ENCODE measurements around the gene EYA2. TPM values are rescaled to one million over a fixed set of nuclear protein-coding genes. Genes with fewer than 3 reads are reported as not detected.

The EYA2 gene
- total RNA-seq, 3 donors from 2014 or later (not counting 1 experiment from before 2014, with no cell fraction given) = 0.30 TPM; not detected in 2

GRCh38 chr20:47115694-47116093 is 221.1 kb downstream of the EYA2 start:
- TF ChIP-seq CTCF (IDR thresholded peaks at IDR 0.05) = no peak

GRCh38 chr20:47117371-47117770 is 222.7 kb downstream of the EYA2 start:
- Mint-ChIP-seq H3K4me3 (no peak overlapping the region), H3K4me1 (no peaks in the 10 kb centered on the region), H3K27me3 (ENCODE audit: low read depth in 2 of 2) (peaks cover 8 to 14% of the 10 kb centered on the region in 2 donors), H3K9me3 (no peaks in the 10 kb centered on the region), H3K27ac (no peak overlapping the region), H3K36me3 (no peaks in the 10 kb centered on the region)
- DNase-seq (no peak), ATAC-seq (no peak)
- Histone ChIP-seq H3K27ac (ENCODE audit: low read length) (no peak overlapping the region), H3K27me3 (ENCODE audit: control insufficient read depth, insufficient read depth, low read length) (no peaks in the 10 kb centered on the region), H3K36me3 (ENCODE audit: control insufficient read depth, insufficient read depth, low read length) (no peaks in the 10 kb centered on the region), H3K4me1 (ENCODE audit: control insufficient read depth, insufficient read depth, low read length) (no peaks in the 10 kb centered on the region), H3K4me3 (ENCODE audit: low read length) (no peak overlapping the region), H3K9me3 (ENCODE audit: control insufficient read depth, insufficient read depth, low read length) (no peaks in the 10 kb centered on the region)
- intact Hi-C loops (cut with micrococcal nuclease) = no loop called here
- WGBS (ENCODE audit: insufficient coverage) = 83% methylated on average over 16 of the region's 16 CpGs
- no peak for TF ChIP-seq CTCF (IDR thresholded peaks at IDR 0.05)

More at GRCh38 chr20:47115694-47116093, 221.1 kb downstream of the EYA2 start:
- ATAC-seq = no peak
- Mint-ChIP-seq H3K27ac (no peak overlapping the region), H3K4me1 (no peaks in the 10 kb centered on the region), H3K9me3 (no peaks in the 10 kb centered on the region), H3K27me3 (ENCODE audit: low read depth in 2 of 2) (peaks cover 8 to 14% of the 10 kb centered on the region in 2 donors), H3K36me3 (no peaks in the 10 kb centered on the region), H3K4me3 (no peak overlapping the region)
- H3K9me3 ChIP-seq (ENCODE audit: control insufficient read depth, insufficient read depth, low read length) = no peaks in the 10 kb centered on the region
- 86% methylated on average over 4 of the region's 4 CpGs for WGBS (ENCODE audit: insufficient coverage)
- no peak overlapping the region for H3K4me3 ChIP-seq (ENCODE audit: low read length)
- no peaks in the 10 kb centered on the region for H3K36me3 ChIP-seq (ENCODE audit: control insufficient read depth, insufficient read depth, low read length)
- no peak overlapping the region for H3K27ac ChIP-seq (ENCODE audit: low read length)
- intact Hi-C loops (cut with micrococcal nuclease) = no loop called here
- H3K4me1 ChIP-seq (ENCODE audit: control insufficient read depth, insufficient read depth, low read length) = no peaks in the 10 kb centered on the region
- H3K27me3 ChIP-seq (ENCODE audit: control insufficient read depth, insufficient read depth, low read length) = no peaks in the 10 kb centered on the region
- no peak for DNase-seq

GRCh38 chr20:47117773-47118172 is 223.1 kb downstream of the EYA2 start:
- no peaks in the 10 kb centered on the region for H3K9me3 ChIP-seq (ENCODE audit: control insufficient read depth, insufficient read depth, low read length)
- H3K27ac ChIP-seq (ENCODE audit: low read length) = no peak overlapping the region
- no peaks in the 10 kb centered on the region for H3K4me1 ChIP-seq (ENCODE audit: control insufficient read depth, insufficient read depth, low read length)
- Mint-ChIP-seq H3K4me1 (no peaks in the 10 kb centered on the region), H3K9me3 (no peaks in the 10 kb centered on the region), H3K27ac (no peak overlapping the region), H3K4me3 (no peak overlapping the region), H3K27me3 (ENCODE audit: low read depth in 2 of 2) (peaks cover 8 to 14% of the 10 kb centered on the region in 2 donors), H3K36me3 (no peaks in the 10 kb centered on the region)
- H3K4me3 ChIP-seq (ENCODE audit: low read length) = no peak overlapping the region
- 35% methylated on average over 4 of the region's 4 CpGs for WGBS (ENCODE audit: insufficient coverage)
- H3K36me3 ChIP-seq (ENCODE audit: control insufficient read depth, insufficient read depth, low read length) = no peaks in the 10 kb centered on the region
- intact Hi-C loops (cut with micrococcal nuclease) = no loop called here
- no peak for TF ChIP-seq CTCF (IDR thresholded peaks at IDR 0.05)
- ATAC-seq (no peak), DNase-seq (no peak)
- no peaks in the 10 kb centered on the region for H3K27me3 ChIP-seq (ENCODE audit: control insufficient read depth, insufficient read depth, low read length)

GRCh38 chr20:47118206-47118605 is 223.6 kb downstream of the EYA2 start:
- Mint-ChIP-seq H3K27ac (no peak overlapping the region), H3K9me3 (no peaks in the 10 kb centered on the region), H3K27me3 (ENCODE audit: low read depth in 2 of 2) (peaks cover 8 to 14% of the 10 kb centered on the region in 2 donors), H3K36me3 (no peaks in the 10 kb centered on the region), H3K4me3 (no peak overlapping the region), H3K4me1 (no peaks in the 10 kb centered on the region)
- 19% methylated on average over 3 of the region's 4 CpGs for WGBS (ENCODE audit: insufficient coverage)
- no peak for TF ChIP-seq CTCF (IDR thresholded peaks at IDR 0.05)
- Histone ChIP-seq H3K4me1 (ENCODE audit: control insufficient read depth, insufficient read depth, low read length) (no peaks in the 10 kb centered on the region), H3K9me3 (ENCODE audit: control insufficient read depth, insufficient read depth, low read length) (no peaks in the 10 kb centered on the region), H3K27me3 (ENCODE audit: control insufficient read depth, insufficient read depth, low read length) (no peaks in the 10 kb centered on the region), H3K4me3 (ENCODE audit: low read length) (no peak overlapping the region), H3K27ac (ENCODE audit: low read length) (no peak overlapping the region), H3K36me3 (ENCODE audit: control insufficient read depth, insufficient read depth, low read length) (no peaks in the 10 kb centered on the region)
- intact Hi-C loops (cut with micrococcal nuclease) = no loop called here
- DNase-seq = no peak
- ATAC-seq = no peak

All from natural killer cell (primary cell).